ENCODE data around the gene TRAPPC6A. TPM values are rescaled to one million over a fixed set of nuclear protein-coding genes. Genes with fewer than 3 reads are reported as not detected.

The TRAPPC6A gene
- total RNA-seq, 1 donor from 2014 or later: 14.7 TPM

- H3K79me2 ChIP-seq (ENCODE audit: insufficient read depth, low read length): no peaks in the 10 kb centered on the region
- H3K27me3 Mint-ChIP-seq (ENCODE audit: low read depth, unreplicated experiment): peaks cover 45% of the 10 kb centered on the region
- peak; percentile 9 for DNase-seq (ENCODE audit: low read depth)
- H3K4me1 Mint-ChIP-seq (ENCODE audit: low read depth, unreplicated experiment): peaks cover 7% of the 10 kb centered on the region
- no peak for FAIRE-seq
- H3K4me3 Mint-ChIP-seq (ENCODE audit: unreplicated experiment): no peak overlapping the region
- H3K9me3 Mint-ChIP-seq (ENCODE audit: unreplicated experiment): no peaks in the 10 kb centered on the region
- no peak overlapping the region for H3K27ac ChIP-seq (ENCODE audit: low read depth, low read length)
- no peak overlapping the region for H2AFZ ChIP-seq (ENCODE audit: low read depth, low read length)
- no peaks in the 10 kb centered on the region for H3K9me3 ChIP-seq (ENCODE audit: insufficient read depth, low read depth, low read length)
- H3K4me2 ChIP-seq (ENCODE audit: low read length): peak overlapping the region; percentile 73
- peaks cover 2% of the 10 kb centered on the region for H3K36me3 Mint-ChIP-seq (ENCODE audit: low read depth, unreplicated experiment)
- H3K4me3 ChIP-seq (ENCODE audit: insufficient read depth, low read depth, low read length): no peak overlapping the region
- H4K20me1 ChIP-seq (ENCODE audit: insufficient read depth, low read length): no peaks in the 10 kb centered on the region
- H3K4me1 ChIP-seq (ENCODE audit: insufficient read depth, low read length): no peaks in the 10 kb centered on the region
- no peaks in the 10 kb centered on the region for H3K36me3 ChIP-seq (ENCODE audit: insufficient read depth, low read length)
- H3K9ac ChIP-seq (ENCODE audit: low read length): no peak overlapping the region
- H3K27ac Mint-ChIP-seq (ENCODE audit: unreplicated experiment): no peak overlapping the region
- TF ChIP-seq CTCF (IDR thresholded peaks at IDR 0.05; ENCODE audit: insufficient read depth, low read depth, low read length) (no peak), EZH2 (IDR thresholded peaks at IDR 0.05; ENCODE audit: insufficient read depth, low read length) (no peak)
- H3K27me3 ChIP-seq (ENCODE audit: insufficient read depth, low read length): peaks cover 33% of the 10 kb centered on the region
These were observed 38.6 kb upstream of the TRAPPC6A start for GRCh38 chr19:45216667-45217066.

DNA sequence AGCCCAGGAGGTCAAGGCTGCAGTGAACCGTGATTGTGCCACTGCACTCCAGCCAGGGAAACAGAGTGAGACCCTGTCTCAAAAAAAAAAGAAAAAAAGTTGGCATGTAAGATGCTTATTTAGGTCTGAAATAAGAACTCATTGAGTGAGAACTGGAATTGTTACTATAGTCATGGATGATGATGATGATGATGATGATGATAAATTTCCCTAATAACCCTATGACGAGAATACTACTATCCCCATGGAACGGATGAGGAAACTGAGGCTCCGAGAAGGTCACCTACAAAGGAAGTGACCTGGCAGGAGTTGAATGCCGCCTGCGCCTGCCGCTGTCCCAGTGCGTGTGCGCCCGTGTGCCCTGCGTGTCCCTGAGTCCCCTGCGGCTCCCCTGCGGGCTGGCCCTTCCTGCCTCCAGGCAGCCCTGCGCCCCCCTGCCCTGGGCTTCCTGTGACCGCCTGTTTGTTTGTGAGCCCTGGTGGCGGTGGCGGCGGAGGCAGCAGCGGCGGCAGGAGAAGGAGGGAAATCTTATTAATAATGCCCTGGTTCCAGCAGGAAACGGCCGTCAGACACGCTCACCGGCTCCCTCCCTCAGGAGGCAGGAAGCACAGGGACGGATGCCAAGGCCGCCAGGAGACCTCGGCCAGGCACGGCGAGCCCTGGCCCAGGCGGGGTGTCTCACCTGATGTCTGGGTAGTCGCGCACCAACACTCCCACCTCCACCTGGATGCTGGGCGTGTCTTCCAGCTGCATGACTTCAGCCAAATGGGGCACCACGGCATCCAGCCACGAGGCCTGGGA lies 37.6 kb upstream of the TRAPPC6A start:
- H3K27ac ChIP-seq (ENCODE audit: low read depth, low read length): no peak overlapping the region
- H3K9me3 ChIP-seq (ENCODE audit: insufficient read depth, low read depth, low read length): no peaks in the 10 kb centered on the region
- H3K79me2 ChIP-seq (ENCODE audit: insufficient read depth, low read length): no peaks in the 10 kb centered on the region
- peaks cover 31% of the 10 kb centered on the region for H3K27me3 ChIP-seq (ENCODE audit: insufficient read depth, low read length)
- no peaks in the 10 kb centered on the region for H3K4me1 ChIP-seq (ENCODE audit: insufficient read depth, low read length)
- no peak overlapping the region for H3K27ac Mint-ChIP-seq (ENCODE audit: unreplicated experiment)
- H4K20me1 ChIP-seq (ENCODE audit: insufficient read depth, low read length): no peaks in the 10 kb centered on the region
- no peak overlapping the region for H3K4me3 Mint-ChIP-seq (ENCODE audit: unreplicated experiment)
- H3K9me3 Mint-ChIP-seq (ENCODE audit: unreplicated experiment): no peaks in the 10 kb centered on the region
- no peak overlapping the region for H3K9ac ChIP-seq (ENCODE audit: low read length)
- H3K36me3 ChIP-seq (ENCODE audit: insufficient read depth, low read length): no peaks in the 10 kb centered on the region
- H3K36me3 Mint-ChIP-seq (ENCODE audit: low read depth, unreplicated experiment): peaks cover 2% of the 10 kb centered on the region
- H3K4me1 Mint-ChIP-seq (ENCODE audit: low read depth, unreplicated experiment): peaks cover 7% of the 10 kb centered on the region
- TF ChIP-seq EZH2 (IDR thresholded peaks at IDR 0.05; ENCODE audit: insufficient read depth, low read length) (no peak), CTCF (IDR thresholded peaks at IDR 0.05; ENCODE audit: insufficient read depth, low read depth, low read length) (no peak)
- H3K27me3 Mint-ChIP-seq (ENCODE audit: low read depth, unreplicated experiment): peaks cover 44% of the 10 kb centered on the region
- peak overlapping the region; percentile 64 for H3K4me2 ChIP-seq (ENCODE audit: low read length)
- no peak for DNase-seq (ENCODE audit: low read depth)
- no peak for FAIRE-seq
- no peak overlapping the region for H2AFZ ChIP-seq (ENCODE audit: low read depth, low read length)
- no peak overlapping the region for H3K4me3 ChIP-seq (ENCODE audit: insufficient read depth, low read depth, low read length)

- Mint-ChIP-seq H3K4me1 (ENCODE audit: low read depth, unreplicated experiment) (peaks cover 7% of the 10 kb centered on the region), H3K36me3 (ENCODE audit: low read depth, unreplicated experiment) (peaks cover 2% of the 10 kb centered on the region), H3K4me3 (ENCODE audit: unreplicated experiment) (no peak overlapping the region), H3K27ac (ENCODE audit: unreplicated experiment) (no peak overlapping the region), H3K27me3 (ENCODE audit: low read depth, unreplicated experiment) (peaks cover 27% of the 10 kb centered on the region), H3K9me3 (ENCODE audit: unreplicated experiment) (no peaks in the 10 kb centered on the region)
- Histone ChIP-seq H3K27ac (ENCODE audit: low read depth, low read length) (no peak overlapping the region), H4K20me1 (ENCODE audit: insufficient read depth, low read length) (no peaks in the 10 kb centered on the region), H3K9me3 (ENCODE audit: insufficient read depth, low read depth, low read length) (no peaks in the 10 kb centered on the region), H3K36me3 (ENCODE audit: insufficient read depth, low read length) (no peaks in the 10 kb centered on the region), H3K4me1 (ENCODE audit: insufficient read depth, low read length) (no peaks in the 10 kb centered on the region), H3K79me2 (ENCODE audit: insufficient read depth, low read length) (no peaks in the 10 kb centered on the region), H2AFZ (ENCODE audit: low read depth, low read length) (no peak overlapping the region), H3K4me3 (ENCODE audit: insufficient read depth, low read depth, low read length) (no peak overlapping the region), H3K27me3 (ENCODE audit: insufficient read depth, low read length) (peaks cover 28% of the 10 kb centered on the region), H3K9ac (ENCODE audit: low read length) (no peak overlapping the region), H3K4me2 (ENCODE audit: low read length) (no peak overlapping the region)
- DNase-seq (ENCODE audit: low read depth) (no peak), FAIRE-seq (no peak)
- TF ChIP-seq CTCF (IDR thresholded peaks at IDR 0.05; ENCODE audit: insufficient read depth, low read depth, low read length) (no peak), EZH2 (IDR thresholded peaks at IDR 0.05; ENCODE audit: insufficient read depth, low read length) (no peak)
These were observed 35.0 kb upstream of the TRAPPC6A start for GRCh38 chr19:45213031-45213430.
